Ishikawa (cell line): Measurements from ENCODE around the gene EHD4.

ENCODE experiments used
- CEBPB ChIP-seq: IDR thresholded peaks from 2 replicates; pipeline ENCODE4 v1.6.1; 2012
- CREB1 ChIP-seq: IDR thresholded peaks from 2 replicates; pipeline ENCODE4 v1.6.1; 2012; ENCODE audit warnings: low read depth
- EGR1 ChIP-seq: IDR thresholded peaks from 2 replicates; pipeline ENCODE4 v1.6.1; 2012
- EP300 ChIP-seq: IDR thresholded peaks from 2 replicates; pipeline ENCODE4 v1.6.1; 2012; ENCODE audit warnings: borderline replicate concordance
- RAD21 ChIP-seq: IDR thresholded peaks from 2 replicates; pipeline ENCODE4 v1.6.1; 2012; ENCODE audit warnings: low read depth
- REST ChIP-seq: IDR thresholded peaks from 2 replicates; pipeline ENCODE4 v1.6.1; 2012; ENCODE audit warnings: low read depth, mild to moderate bottlenecking
- TAF1 ChIP-seq: IDR thresholded peaks from 2 replicates; pipeline ENCODE4 v1.6.1; 2012; ENCODE audit warnings: low read depth, mild to moderate bottlenecking
- TCF12 ChIP-seq: IDR thresholded peaks from 2 replicates; pipeline ENCODE4 v1.6.1; 2012; ENCODE audit warnings: low read depth
- TF ChIP-seq, protein P1 (sequence below): IDR thresholded peaks from 2 replicates; pipeline ENCODE4 v1.6.1; 2012

DNA sequence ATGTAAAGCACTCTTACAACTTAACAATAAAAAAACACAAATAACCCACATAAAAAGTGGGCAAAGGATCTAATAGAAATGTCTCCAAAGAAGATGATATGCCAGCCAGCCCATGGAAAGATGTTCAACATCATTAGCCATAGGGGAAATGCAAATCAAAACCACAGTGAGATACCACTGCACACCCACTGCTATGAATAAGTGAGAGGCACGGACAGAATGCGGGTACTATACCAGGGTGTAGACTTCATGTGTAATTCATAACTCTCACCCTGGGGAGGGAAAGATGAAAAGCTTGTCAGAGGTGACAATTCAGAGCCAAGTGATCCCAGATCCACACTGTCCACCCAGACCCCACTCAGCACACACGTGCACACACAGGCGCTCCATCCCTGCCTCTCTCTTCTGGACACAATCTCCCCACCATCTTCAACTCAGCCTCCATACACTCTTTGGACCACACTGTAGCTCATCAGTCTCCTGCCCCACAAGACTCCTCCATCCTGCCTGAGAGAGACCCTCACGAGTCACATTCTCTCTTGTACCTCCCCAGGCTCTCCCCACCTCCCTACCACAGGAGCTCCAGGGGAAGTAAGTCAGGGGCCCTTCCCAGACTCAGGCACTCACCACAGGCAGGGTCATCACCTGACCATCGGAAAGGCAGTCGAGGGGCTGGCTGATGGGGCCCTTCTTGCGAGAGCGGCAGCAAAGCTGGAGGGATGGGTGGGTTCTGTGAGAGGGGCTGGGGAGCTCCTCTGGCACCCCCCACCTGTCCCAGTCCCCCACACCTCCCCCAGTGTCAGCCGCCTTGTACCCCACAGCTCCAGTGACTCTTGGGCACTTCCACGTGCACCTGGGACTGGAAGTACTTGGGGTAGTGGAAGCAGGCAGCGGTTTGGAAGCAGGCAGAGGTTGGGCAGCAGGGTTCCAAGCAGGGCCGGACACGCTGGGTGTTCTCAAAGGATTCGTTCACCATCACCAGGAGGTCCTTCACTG is 27.2 kb upstream of the EHD4 start:
- TF ChIP-seq REST (no peak), TCF12 (no peak), RAD21 (no peak), TAF1 (no peak), CREB1 (no peak), EP300 (no peak), CEBPB (no peak), EGR1 (no peak)
- TF ChIP-seq, protein P1, sequence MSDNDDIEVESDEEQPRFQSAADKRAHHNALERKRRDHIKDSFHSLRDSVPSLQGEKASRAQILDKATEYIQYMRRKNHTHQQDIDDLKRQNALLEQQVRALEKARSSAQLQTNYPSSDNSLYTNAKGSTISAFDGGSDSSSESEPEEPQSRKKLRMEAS: no peak
